OCI-LY1 (cell line): ENCODE measurements around the gene CFAP141.
A peak's percentile ranks its signal among the peaks of the same experiment; 100 is the strongest.

Source experiments
- H2AFZ ChIP-seq: fragments of 200-600 bp; sonication (generic), shearing (Covaris generic); 2 replicates; pipeline ENCODE4 v1.6.0; 2014; ENCODE audit warnings: antibody characterized with exemption, mild to moderate bottlenecking, low read length
- H3F3A ChIP-seq: fragments of 200-600 bp; sonication (generic), shearing (Covaris generic); 2 replicates; pipeline ENCODE4 v1.6.0; 2014; ENCODE audit warnings: mild to moderate bottlenecking, antibody characterized with exemption, low read length, moderate library complexity; ENCODE audit not compliant: insufficient read depth
- H3K27ac ChIP-seq: fragments of 200-600 bp; sonication (generic); 2 replicates; pipeline ENCODE4 v1.5.1; 2014; ENCODE audit warnings: low read length, mixed run types, mild to moderate bottlenecking, low read depth; ENCODE audit not compliant: poor library complexity, severe bottlenecking
- H3K27me3 ChIP-seq: fragments of 200-600 bp; sonication (generic); 2 replicates; pipeline ENCODE4 v1.6.0; 2014; ENCODE audit warnings: antibody characterized with exemption, mild to moderate bottlenecking, low read length, moderate library complexity; ENCODE audit not compliant: insufficient read depth
- H3K36me3 ChIP-seq: fragments of 200-600 bp; sonication (generic); 2 replicates; pipeline ENCODE4 v1.6.1; 2014; ENCODE audit warnings: mild to moderate bottlenecking, antibody characterized with exemption, low read length, moderate library complexity, mixed read lengths; ENCODE audit not compliant: insufficient read depth
- H3K4me1 ChIP-seq: fragments of 200-600 bp; sonication (generic); 2 replicates; pipeline ENCODE4 v1.5.1; 2014; ENCODE audit warnings: mild to moderate bottlenecking, low read length, moderate library complexity; ENCODE audit not compliant: insufficient read depth, severe bottlenecking
- H3K4me2 ChIP-seq: fragments of 200-600 bp; sonication (generic), shearing (Covaris generic); 2 replicates; pipeline ENCODE4 v1.6.1; 2014; ENCODE audit warnings: low read length
- H3K4me3 ChIP-seq: fragments of 200-600 bp; sonication (generic); 2 replicates; pipeline ENCODE4 v1.5.1; 2014; ENCODE audit warnings: low read length, low read depth, mild to moderate bottlenecking, mixed read lengths; ENCODE audit not compliant: poor library complexity, severe bottlenecking
- H3K79me2 ChIP-seq: fragments of 200-600 bp; shearing (Covaris generic); 2 replicates; pipeline ENCODE4 v1.6.1; 2016; ENCODE audit warnings: mixed run types, low read length, mixed read lengths; ENCODE audit not compliant: insufficient read depth
- H3K9ac ChIP-seq: fragments of 200-600 bp; sonication (generic), shearing (Covaris generic); 2 replicates; pipeline ENCODE4 v1.6.1; 2014; ENCODE audit warnings: mild to moderate bottlenecking, low read length, mixed read lengths
- H3K9me2 ChIP-seq: fragments of 200-600 bp; sonication (generic), shearing (Covaris generic); 2 replicates; pipeline ENCODE4 v1.6.1; 2014; ENCODE audit warnings: low read depth, mild to moderate bottlenecking, low read length, mixed read lengths
- H3K9me3 ChIP-seq: fragments of 200-600 bp; shearing (Covaris generic); 2 replicates; pipeline ENCODE4 v1.6.1; 2014; ENCODE audit warnings: low read length, mixed read lengths
- H4K20me1 ChIP-seq: fragments of 200-600 bp; sonication (generic), shearing (Covaris generic); 2 replicates; pipeline ENCODE4 v1.6.0; 2016; ENCODE audit warnings: mild to moderate bottlenecking, low read length; ENCODE audit not compliant: insufficient read depth
- EZH2 ChIP-seq: fragments of 200-600 bp; sonication (generic), shearing (Covaris generic); IDR thresholded peaks from 2 replicates; pipeline ENCODE4 v1.8.0; 2017; ENCODE audit warnings: borderline replicate concordance, mixed run types, mild to moderate bottlenecking, antibody characterized with exemption, low read length, moderate library complexity, mixed read lengths
- TF ChIP-seq, protein P1 (sequence below): fragments of 200-600 bp; sonication (generic), shearing (Covaris generic); IDR thresholded peaks from 2 replicates; pipeline ENCODE4 v1.5.1; 2017; ENCODE audit warnings: mild to moderate bottlenecking, antibody characterized with exemption, low read length, moderate library complexity, mixed read lengths

Gene CFAP141

GRCh38 chr1:154190550-154190949 lies 15.6 kb downstream of the CFAP141 start:
- H4K20me1 ChIP-seq: no peaks in the 10 kb centered on the region
- H3K79me2 ChIP-seq: no peaks in the 10 kb centered on the region
- no peak overlapping the region for H3K4me3 ChIP-seq
- no peaks in the 10 kb centered on the region for H3K9me2 ChIP-seq
- H3K4me2 ChIP-seq: no peak overlapping the region
- no peaks in the 10 kb centered on the region for H3K9me3 ChIP-seq
- no peak overlapping the region for H3K9ac ChIP-seq
- no peak overlapping the region for H3K27ac ChIP-seq
- TF ChIP-seq, protein P1, sequence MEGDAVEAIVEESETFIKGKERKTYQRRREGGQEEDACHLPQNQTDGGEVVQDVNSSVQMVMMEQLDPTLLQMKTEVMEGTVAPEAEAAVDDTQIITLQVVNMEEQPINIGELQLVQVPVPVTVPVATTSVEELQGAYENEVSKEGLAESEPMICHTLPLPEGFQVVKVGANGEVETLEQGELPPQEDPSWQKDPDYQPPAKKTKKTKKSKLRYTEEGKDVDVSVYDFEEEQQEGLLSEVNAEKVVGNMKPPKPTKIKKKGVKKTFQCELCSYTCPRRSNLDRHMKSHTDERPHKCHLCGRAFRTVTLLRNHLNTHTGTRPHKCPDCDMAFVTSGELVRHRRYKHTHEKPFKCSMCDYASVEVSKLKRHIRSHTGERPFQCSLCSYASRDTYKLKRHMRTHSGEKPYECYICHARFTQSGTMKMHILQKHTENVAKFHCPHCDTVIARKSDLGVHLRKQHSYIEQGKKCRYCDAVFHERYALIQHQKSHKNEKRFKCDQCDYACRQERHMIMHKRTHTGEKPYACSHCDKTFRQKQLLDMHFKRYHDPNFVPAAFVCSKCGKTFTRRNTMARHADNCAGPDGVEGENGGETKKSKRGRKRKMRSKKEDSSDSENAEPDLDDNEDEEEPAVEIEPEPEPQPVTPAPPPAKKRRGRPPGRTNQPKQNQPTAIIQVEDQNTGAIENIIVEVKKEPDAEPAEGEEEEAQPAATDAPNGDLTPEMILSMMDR: no peak
- TF ChIP-seq EZH2: no peak
- H3K36me3 ChIP-seq: no peaks in the 10 kb centered on the region
- no peaks in the 10 kb centered on the region for H3K4me1 ChIP-seq
- no peaks in the 10 kb centered on the region for H3K27me3 ChIP-seq
- H3F3A ChIP-seq: no peaks in the 10 kb centered on the region
- H2AFZ ChIP-seq: no peak overlapping the region

- no peaks in the 10 kb centered on the region for H4K20me1 ChIP-seq
- H2AFZ ChIP-seq: no peak overlapping the region
- H3K9me3 ChIP-seq: no peaks in the 10 kb centered on the region
- no peaks in the 10 kb centered on the region for H3K9me2 ChIP-seq
- H3K4me3 ChIP-seq: no peak overlapping the region
- H3K79me2 ChIP-seq: peaks cover 7% of the 10 kb centered on the region
- H3K9ac ChIP-seq: no peak overlapping the region
- no peak for TF ChIP-seq EZH2
- TF ChIP-seq, protein P1: no peak
- H3K27me3 ChIP-seq: no peaks in the 10 kb centered on the region; the same call in 1 of the 2 replicates
- H3K4me1 ChIP-seq: peaks cover 8% of the 10 kb centered on the region
- H3K4me2 ChIP-seq: no peak overlapping the region
- H3F3A ChIP-seq: no peaks in the 10 kb centered on the region
- no peaks in the 10 kb centered on the region for H3K36me3 ChIP-seq
- H3K27ac ChIP-seq: no peak overlapping the region
Measured at GRCh38 chr1:154186852-154187501, 19.2 kb downstream of the CFAP141 start.

- Histone ChIP-seq H3K9me2 (no peaks in the 10 kb centered on the region), H2AFZ (no peak overlapping the region), H3K79me2 (peaks cover 15% of the 10 kb centered on the region), H4K20me1 (no peaks in the 10 kb centered on the region), H3K36me3 (no peaks in the 10 kb centered on the region), H3K27me3 (no peaks in the 10 kb centered on the region; the same call in 1 of the 2 replicates), H3K4me3 (no peak overlapping the region), H3F3A (no peaks in the 10 kb centered on the region), H3K4me1 (peaks cover 14% of the 10 kb centered on the region), H3K27ac (no peak overlapping the region), H3K9me3 (no peaks in the 10 kb centered on the region), H3K4me2 (no peak overlapping the region), H3K9ac (no peak overlapping the region)
- TF ChIP-seq, protein P1: peak; percentile 69
- TF ChIP-seq EZH2: no peak
Measured at GRCh38 chr1:154186177-154186576, 20.0 kb downstream of the CFAP141 start.
